ENCODE data around the gene NCOA1. TPM values are rescaled to one million over a fixed set of nuclear protein-coding genes. Genes with fewer than 3 reads are reported as not detected.

NCOA1 gene
- total RNA-seq, 1 experiment from 2014 or later = 15.4 TPM

GRCh38 chr2:24456599-24457556, 34.2 kb upstream of the NCOA1 start:
- Mint-ChIP-seq H3K27me3 (ENCODE audit: insufficient read depth, unreplicated experiment) (peaks cover under 1% of the 10 kb centered on the region), H3K4me1 (ENCODE audit: insufficient read depth, unreplicated experiment) (peaks cover 6% of the 10 kb centered on the region), H3K27ac (ENCODE audit: low read depth, unreplicated experiment) (no peak overlapping the region), H3K4me3 (ENCODE audit: unreplicated experiment) (no peak overlapping the region), H3K9me3 (ENCODE audit: unreplicated experiment) (no peaks in the 10 kb centered on the region), H3K36me3 (ENCODE audit: insufficient read depth, unreplicated experiment) (no peaks in the 10 kb centered on the region)
- intact Hi-C loops (cut with micrococcal nuclease) = no loop called here
- DNase-seq (ENCODE audit: unreplicated experiment) = peak; percentile 84
- TF ChIP-seq, protein P1, sequence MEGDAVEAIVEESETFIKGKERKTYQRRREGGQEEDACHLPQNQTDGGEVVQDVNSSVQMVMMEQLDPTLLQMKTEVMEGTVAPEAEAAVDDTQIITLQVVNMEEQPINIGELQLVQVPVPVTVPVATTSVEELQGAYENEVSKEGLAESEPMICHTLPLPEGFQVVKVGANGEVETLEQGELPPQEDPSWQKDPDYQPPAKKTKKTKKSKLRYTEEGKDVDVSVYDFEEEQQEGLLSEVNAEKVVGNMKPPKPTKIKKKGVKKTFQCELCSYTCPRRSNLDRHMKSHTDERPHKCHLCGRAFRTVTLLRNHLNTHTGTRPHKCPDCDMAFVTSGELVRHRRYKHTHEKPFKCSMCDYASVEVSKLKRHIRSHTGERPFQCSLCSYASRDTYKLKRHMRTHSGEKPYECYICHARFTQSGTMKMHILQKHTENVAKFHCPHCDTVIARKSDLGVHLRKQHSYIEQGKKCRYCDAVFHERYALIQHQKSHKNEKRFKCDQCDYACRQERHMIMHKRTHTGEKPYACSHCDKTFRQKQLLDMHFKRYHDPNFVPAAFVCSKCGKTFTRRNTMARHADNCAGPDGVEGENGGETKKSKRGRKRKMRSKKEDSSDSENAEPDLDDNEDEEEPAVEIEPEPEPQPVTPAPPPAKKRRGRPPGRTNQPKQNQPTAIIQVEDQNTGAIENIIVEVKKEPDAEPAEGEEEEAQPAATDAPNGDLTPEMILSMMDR (IDR thresholded peaks at IDR 0.05; ENCODE audit: unreplicated experiment) = no peak
- ChIA-PET CTCF (interaction anchor here (0.5 to 1.5 kb wide), 6 partner anchors 12 to 193 kb away, joined by 3 read pairs; no protein-coding TSS in a partner anchor), POLR2A (interaction anchor here (0.6 to 0.7 kb wide), 4 partner anchors 89 to 353 kb away, joined by 3 to 4 read pairs (median 3); no protein-coding TSS in a partner anchor)
- BruUV-seq (replicated peaks) = no TSS peak

GRCh38 chr2:24457696-24458386, 33.2 kb upstream of the NCOA1 start:
- TF ChIP-seq, protein P1 (IDR thresholded peaks at IDR 0.05; ENCODE audit: unreplicated experiment) = no peak
- ChIA-PET CTCF (interaction anchor here (0.7 to 1.5 kb wide), 2 partner anchors 11 to 485 kb away, joined by 3 to 4 read pairs; no protein-coding TSS in a partner anchor), POLR2A (interaction anchor here (0.7 kb wide), 1 partner anchor 452 kb away, joined by 3 read pairs; no protein-coding TSS in a partner anchor)
- no peak overlapping the region for H3K4me3 Mint-ChIP-seq (ENCODE audit: unreplicated experiment)
- H3K27me3 Mint-ChIP-seq (ENCODE audit: insufficient read depth, unreplicated experiment) = peaks cover 10% of the 10 kb centered on the region
- no peaks in the 10 kb centered on the region for H3K9me3 Mint-ChIP-seq (ENCODE audit: unreplicated experiment)
- no TSS peak for BruUV-seq (replicated peaks)
- intact Hi-C loops (cut with micrococcal nuclease) = no loop called here
- H3K36me3 Mint-ChIP-seq (ENCODE audit: insufficient read depth, unreplicated experiment) = no peaks in the 10 kb centered on the region
- H3K27ac Mint-ChIP-seq (ENCODE audit: low read depth, unreplicated experiment) = no peak overlapping the region
- H3K4me1 Mint-ChIP-seq (ENCODE audit: insufficient read depth, unreplicated experiment) = peaks cover 6% of the 10 kb centered on the region
- no peak for DNase-seq (ENCODE audit: unreplicated experiment)

DNA sequence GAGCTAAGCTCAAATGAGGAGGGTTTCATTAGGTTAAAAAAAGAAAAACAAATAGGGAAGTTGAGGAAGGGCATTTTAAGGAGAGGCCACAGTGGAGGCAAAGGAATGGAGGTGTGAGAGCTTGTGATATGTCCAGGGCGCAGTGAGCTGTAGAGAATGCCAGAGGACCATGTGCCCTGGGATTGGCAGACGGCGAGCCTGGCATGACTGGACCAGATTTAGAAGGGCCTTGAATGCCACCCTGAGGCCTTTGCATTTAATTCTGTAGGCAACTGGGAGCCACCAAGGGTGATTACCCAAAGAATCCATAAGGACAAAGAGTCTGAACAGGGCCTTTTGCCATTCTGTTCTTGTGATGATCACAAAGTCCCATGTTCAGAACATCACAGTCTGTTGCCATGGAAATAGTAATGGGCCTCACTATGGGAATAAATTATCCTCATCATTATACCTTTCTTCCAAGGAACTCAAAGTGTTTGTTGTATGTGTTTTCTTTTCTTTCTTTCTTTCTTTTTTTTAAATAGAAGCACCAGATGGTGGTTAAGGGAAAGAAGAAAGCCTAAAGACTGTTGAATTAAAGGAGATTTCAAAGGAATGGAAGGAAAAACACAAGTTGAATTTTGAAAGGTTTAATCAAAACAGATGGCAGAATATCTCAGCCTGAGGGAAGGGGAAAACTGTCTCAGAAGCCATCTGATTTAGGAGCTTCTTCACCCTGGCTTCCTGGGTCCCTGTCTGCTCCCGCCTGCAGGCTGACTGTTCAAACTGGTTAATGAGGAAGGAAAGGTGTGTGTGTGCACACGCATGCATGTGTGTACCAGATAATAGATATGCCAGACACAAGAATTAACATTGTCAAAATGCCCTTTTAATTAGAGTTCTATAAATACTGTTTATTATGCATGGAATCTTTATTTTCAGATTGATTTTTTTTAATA, 31.6 kb upstream of the NCOA1 start:
- Mint-ChIP-seq H3K4me3 (ENCODE audit: unreplicated experiment) (no peak overlapping the region), H3K27me3 (ENCODE audit: insufficient read depth, unreplicated experiment) (peaks cover 15% of the 10 kb centered on the region), H3K27ac (ENCODE audit: low read depth, unreplicated experiment) (no peak overlapping the region), H3K36me3 (ENCODE audit: insufficient read depth, unreplicated experiment) (no peaks in the 10 kb centered on the region), H3K4me1 (ENCODE audit: insufficient read depth, unreplicated experiment) (peaks cover 6% of the 10 kb centered on the region), H3K9me3 (ENCODE audit: unreplicated experiment) (no peaks in the 10 kb centered on the region)
- CTCF ChIA-PET = no interaction called here
- no peak for DNase-seq (ENCODE audit: unreplicated experiment)
- no TSS peak for BruUV-seq (replicated peaks)
- POLR2A ChIA-PET = no interaction called here
- intact Hi-C loops (cut with micrococcal nuclease) = no loop called here
- TF ChIP-seq, protein P1 (IDR thresholded peaks at IDR 0.05; ENCODE audit: unreplicated experiment) = no peak

Measured in MCF 10A (cell line).